HG03095 (cell line): ENCODE results near the gene BIRC7.
"Not testable (repeated sequence)": the region's sequence is repeated elsewhere in the genome, so short reads cannot be mapped to it uniquely, and the experiment has no call there.

ENCODE experiments used
- ATAC-seq: cut with Tn5 transposase; IDR thresholded peaks from one replicate; pipeline ENCODE4 v1.9.1; 2021; ENCODE audit warnings: moderate library complexity; ENCODE audit not compliant: unreplicated experiment

The BIRC7 gene

GRCh38 chr20:63206878-63207277 is 28.8 kb upstream of the BIRC7 start:
- ATAC-seq: no peak

DNA sequence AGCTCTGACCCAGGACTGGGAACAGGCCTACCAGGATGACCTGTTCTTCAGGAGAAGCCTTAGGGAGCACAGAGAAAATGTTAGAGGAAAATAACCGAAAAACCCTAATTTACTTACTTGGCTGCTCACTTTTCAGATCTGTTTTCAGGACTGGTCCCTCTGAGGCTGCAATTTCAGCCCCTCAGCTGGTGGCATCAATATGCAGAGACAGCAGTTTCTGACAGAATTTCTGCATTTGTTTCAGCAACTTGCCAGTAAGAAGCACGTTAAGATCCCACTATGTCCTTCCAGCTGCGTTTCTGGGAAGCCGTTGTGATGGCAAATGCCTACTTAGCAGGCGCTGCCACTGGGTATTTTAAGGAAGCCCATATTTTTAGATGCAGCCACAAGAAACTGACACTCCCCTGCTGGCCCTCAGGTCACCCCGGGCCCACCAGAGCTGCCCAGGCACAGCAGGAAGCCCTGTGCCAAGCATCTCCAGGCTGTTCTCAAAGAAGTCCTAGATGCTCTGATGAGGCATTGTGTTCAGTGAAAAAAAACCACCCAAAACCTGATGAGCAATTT is 27.3 kb upstream of the BIRC7 start:
- ATAC-seq: no peak

DNA sequence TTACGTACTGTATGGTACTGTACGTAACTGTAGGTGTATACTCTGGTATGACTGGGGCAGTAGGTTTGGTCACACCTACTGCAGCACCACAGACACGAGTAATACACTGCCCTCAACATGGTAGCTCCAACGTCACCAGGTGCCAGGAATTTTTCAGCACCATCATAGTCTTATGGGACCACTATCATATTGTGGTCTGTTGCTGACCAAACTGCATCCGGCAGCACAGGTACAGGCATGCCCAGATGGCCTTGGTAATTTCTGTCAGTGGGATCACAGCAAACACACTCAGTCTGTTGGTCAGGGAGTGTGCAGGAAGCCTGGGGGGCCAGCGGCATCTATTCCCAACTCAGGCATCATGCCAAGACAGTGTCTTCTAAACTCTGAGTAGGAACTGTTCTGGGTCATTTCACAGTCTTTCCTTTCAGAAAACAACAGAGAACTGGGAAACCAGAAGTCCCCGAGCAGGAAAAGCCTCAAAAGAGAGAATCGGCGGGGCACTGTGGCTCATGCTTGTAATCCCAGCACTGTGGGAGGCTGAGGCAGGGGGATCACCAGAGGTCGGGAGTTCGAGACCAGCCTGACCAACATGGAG is 25.6 kb upstream of the BIRC7 start:
- ATAC-seq: no peak

DNA sequence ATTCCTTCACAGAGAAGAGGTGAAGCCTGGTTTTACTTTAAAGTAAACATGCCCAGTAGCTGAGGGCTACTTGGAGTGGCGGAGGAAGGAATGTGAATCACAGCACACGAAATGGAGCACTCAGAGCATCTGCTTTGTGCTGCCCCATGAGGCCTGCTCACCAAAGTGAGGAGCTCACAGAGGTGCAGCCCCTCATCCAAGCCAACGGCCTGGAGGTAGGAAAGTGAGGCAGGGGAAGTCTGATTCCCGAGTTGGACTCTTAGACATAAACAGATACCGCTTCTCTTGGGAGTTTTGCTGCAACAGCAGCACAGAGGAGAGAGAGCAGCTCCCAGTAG is 23.3 kb upstream of the BIRC7 start:
- ATAC-seq: no peak

GRCh38 chr20:63212792-63213191 is 22.9 kb upstream of the BIRC7 start:
- no peak for ATAC-seq

DNA sequence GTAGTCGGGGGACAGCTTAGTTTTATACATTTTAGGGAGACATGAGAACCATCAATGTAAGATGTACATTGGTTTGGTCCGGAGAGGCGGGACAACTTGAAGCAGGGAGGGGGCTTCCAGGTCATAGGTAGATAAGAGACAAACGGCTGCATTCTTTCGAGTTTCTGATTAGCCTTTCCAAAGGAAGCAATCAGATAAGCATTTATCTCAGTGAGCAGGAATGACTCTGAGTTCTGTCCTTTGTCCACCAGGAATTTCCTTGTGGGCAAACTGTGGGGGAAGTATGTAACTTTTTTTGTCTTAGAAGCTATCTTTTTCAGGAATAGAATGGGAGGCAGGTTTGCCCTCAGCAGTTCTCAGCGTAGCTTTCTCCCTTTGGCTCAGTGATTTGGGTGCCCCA is 21.2 kb upstream of the BIRC7 start:
- ATAC-seq: no peak

DNA sequence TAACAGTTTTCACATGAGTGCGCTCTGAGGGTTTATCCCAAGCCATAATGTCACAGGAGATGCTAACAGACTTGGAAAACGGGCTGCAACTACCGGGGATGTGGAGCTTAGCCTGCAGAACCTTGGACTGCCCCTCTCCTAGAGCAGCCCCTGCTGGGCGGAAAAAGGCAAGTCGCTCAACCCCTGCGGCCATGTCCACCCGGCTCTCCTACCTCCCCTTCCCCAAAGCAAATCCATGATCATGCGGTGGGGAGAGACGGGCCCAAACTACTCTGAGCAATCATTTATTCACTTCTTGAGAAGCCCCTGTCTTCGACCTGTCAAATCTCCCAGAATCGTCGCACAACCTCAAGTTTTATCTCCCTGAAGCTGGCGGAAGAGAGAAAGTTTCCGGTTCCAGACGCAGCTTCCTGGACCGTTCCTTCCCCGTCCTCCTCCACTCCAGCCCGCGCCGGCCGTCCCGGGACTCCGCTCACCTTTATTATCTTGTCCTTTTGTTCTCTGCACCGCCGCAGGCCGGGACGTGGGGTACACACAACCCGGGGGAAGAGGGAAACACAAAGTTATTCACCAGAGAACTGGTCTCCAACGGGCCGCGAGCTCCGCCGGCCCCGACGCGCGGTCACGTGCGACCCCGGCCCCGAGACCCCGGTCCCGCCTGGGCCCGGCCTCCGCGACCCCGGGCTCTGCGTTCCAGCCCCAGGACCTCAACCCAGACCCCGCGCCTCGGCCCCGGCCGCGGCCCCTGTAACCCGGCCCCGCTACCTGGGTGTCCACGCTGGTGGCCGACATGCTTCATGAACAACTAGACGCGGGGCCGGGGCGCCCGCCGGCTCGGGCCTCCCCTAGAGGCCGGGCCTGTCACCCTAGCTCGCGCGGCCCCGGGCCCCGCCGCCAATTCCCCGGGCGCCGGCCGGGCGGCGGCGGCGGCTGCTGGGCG is 20.3 kb upstream of the BIRC7 start:
- ATAC-seq: peak; percentile 7

DNA sequence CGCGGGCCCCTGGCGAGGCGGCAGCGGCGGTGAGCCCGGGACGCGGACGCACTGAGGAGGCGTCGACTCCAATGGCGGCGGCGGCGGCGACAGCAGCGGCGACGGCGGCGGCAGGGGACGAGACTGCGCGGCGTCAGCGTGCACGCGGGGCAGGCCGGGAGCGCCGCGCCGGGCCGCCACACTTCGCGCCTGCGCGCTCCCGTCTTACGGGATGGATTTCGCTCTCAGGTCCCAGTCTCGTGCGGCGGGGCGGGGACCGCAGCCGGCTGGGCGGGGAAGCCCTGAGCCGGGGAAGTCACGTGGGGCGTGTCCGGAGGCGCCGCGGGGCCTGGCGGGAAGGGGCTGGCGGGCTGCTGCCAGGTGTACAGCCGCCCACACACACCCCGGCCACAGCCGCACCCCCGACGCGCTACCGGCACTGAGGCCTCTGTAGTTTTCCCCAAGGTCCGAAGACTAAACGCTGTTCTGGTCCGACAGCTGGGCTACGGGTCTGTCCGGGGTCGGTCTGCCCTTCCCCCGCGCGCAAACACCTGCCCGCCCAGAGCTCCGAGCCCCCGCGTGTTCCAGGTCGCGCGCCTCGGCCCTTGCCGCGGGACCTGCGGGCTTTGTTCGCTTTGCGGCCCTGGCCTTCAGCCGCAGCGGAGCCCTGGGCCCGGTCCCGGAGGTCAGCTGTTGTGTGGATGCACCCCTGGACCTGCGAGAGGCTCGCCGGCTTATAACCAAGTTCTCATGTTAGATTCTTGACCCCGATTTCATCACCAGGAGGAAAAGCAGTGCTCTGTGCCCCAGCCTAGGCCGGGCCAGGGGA is 19.5 kb upstream of the BIRC7 start, which contains the start of gene YTHDF1:
Gene YTHDF1, minus strand, starts transcription at position 91 of the 808 bp plus-strand sequence. CDS start 239 bp downstream, outside the sequence.
- ATAC-seq: peak; percentile 85

- ATAC-seq: no peak
Measured at GRCh38 chr20:63216849-63217471, 18.7 kb upstream of the BIRC7 start.

DNA sequence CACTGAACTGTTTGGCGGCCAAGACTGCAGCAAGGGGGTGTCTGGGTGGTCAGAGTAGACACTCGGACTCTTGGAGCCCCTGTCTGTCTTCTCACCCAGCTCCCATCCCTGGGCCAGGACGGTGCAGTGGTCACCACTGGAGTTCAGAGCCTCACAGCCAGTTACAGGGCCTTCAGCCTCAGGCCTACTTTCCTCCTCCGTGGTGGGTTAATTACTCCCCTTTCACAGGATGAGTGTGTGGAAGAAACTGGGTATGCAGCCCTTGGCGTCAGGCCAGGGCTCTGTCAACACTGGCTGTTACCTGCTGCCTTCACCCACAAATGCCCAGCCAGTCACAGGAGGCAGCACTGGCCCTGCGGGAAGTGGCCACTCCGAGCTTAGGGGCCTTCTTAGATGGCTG is 18.0 kb upstream of the BIRC7 start:
- no peak for ATAC-seq

DNA sequence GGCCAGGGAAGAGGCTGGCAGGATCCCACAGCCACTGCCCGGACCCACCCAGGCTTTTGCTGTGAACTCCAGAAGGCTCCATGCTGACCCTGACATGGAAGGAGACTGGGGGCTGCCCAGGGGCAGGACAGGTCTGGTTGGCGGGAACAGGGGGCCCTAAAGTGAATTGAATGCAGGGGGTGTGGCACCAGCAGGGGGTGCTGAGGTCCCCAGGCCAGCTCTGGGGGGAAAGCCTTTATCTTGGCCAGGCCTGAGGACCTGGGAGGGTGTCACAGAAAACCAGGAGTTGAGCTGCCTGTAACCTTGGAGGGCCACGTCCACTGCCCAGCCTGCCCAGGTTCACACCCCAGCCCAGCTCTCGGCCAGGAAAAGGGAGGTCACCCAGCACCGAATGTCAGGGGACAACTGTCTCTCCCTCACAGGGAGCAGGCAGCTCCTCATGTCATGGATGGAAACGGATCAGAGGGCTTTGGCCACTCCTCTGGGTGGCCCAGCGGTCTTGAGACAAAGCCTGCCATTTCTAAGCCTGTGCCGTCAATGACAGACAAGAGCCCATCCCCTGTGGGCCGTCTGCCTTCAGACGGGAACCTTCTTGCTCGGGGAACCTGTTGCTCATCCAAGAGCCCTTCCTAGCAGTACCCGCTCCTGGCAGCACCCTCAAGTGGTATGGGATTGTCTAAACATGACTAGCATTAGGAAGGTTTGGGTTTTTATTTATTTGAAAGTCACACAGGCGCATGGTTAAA is 16.8 kb upstream of the BIRC7 start:
- no peak for ATAC-seq

DNA sequence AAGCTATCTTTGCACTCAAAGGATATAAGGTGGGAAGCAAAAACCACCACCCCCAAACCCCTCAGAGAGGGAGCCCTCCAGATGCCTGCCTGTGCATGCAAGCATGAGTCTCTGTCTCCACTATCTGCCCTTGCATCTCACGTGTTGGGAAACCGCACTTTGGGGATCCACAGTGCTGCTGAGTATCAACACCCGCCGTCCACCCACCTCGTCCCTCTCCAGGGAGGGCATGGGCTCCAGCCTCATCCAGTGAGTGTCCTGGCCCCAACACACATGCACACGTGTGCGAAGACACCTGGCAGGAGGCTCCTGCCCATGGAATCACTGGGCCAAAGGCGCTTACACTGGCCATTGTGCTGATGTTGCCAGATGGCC is 16.3 kb upstream of the BIRC7 start:
- no peak for ATAC-seq

GRCh38 chr20:63219866-63220521 is 15.7 kb upstream of the BIRC7 start:
- no peak for ATAC-seq

DNA sequence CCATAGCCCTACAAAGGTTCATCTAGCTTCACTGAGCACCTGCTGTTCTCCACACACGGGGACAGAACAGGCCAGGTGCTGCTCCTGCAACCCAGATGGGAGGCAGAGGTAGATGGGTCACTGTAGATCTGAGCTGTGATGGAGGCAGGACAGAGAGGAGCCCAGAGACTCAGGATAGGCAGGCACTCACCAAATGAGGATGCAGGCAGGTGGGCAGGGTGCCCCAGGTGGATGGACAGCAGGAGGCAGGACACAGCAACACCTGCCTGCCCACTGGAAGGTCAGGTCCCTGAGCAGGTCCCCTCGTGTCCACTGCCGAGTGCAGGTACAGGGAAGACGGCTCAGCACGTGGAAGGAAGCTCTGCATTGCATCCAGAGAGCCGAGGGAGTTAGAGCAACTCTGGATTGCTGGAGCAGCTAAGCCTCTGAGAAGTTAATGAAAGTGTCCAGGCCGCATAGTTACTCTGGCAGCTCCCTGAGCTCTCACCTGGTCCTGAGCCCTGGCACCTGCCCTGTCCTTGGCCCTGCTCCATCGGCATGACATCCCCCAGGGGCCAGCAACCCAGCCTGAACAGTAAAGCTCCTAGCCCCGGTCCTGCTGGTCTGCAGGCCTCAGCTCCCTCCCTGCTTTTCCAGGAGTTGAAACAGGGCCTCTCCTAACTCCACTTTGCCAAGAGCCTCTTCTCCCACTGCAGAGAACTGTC is 14.9 kb upstream of the BIRC7 start:
- no peak for ATAC-seq

DNA sequence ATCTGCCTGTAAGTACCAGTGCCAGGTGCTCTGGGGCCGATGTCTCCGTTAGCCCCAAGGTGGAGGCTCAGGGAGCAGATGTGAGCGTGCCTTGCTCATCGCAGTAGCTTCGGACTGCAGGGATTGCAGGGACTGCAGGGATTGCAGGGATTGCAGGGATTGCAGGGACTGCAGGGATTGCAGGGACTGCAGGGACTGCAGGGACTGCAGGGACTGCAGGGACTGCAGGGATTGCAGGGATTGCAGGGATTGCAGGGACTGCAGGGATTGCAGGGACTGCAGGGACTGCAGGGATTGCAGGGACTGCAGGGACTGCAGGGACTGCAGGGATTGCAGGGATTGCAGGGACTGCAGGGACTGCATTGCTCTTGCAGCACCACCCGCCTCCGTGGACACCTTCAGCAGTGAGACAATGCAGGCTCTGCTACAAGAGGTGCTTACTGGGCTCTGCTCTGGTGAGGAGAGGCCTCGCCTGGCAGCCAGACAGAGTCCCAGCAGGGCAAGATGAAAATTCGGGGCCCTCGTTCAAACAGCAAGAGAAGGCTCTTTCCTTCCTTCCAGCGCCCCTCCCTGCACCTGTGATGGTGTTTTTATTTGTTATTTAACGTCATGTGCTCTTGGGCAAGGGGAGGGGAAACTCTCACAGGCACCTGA is 14.2 kb upstream of the BIRC7 start:
- not testable (repeated sequence) for ATAC-seq

- no peak for ATAC-seq
Measured at GRCh38 chr20:63222541-63222940, 13.2 kb upstream of the BIRC7 start.

GRCh38 chr20:63223121-63223825 is 12.4 kb upstream of the BIRC7 start:
- ATAC-seq: no peak

GRCh38 chr20:63223826-63224207 is 11.9 kb upstream of the BIRC7 start:
- ATAC-seq: no peak
